HepG2 (cell line): ENCODE results near the gene ENTPD2. TPM values are rescaled to one million over a fixed set of nuclear protein-coding genes. Genes with fewer than 3 reads are reported as not detected.

Source experiments
- ASH2L ChIP-seq: fragments of 300-600, 200-600 bp; sonication (generic); IDR thresholded peaks from 2 replicates; pipeline ENCODE4 v1.7.0; 2017; ENCODE audit warnings: low read depth, mild to moderate bottlenecking, moderate library complexity, mixed read lengths, low read length; ENCODE audit not compliant: insufficient read length
- CC2D1A ChIP-seq: sonication (generic); formaldehyde crosslinking; IDR thresholded peaks from 2 replicates; pipeline ENCODE4 v1.8.1; 2023; ENCODE audit warnings: mild to moderate bottlenecking, missing genetic modification reagents
- HNF4G ChIP-seq, 2 experiments: sonication (generic) in 1 of 2; formaldehyde crosslinking in 1 of 2; IDR thresholded peaks; 2 replicates each; pipeline versions ENCODE4 v1.4.0 to v1.6.1; 2011 to 2020; ENCODE audit warnings: borderline replicate concordance in 2 of 2, low read depth in 2 of 2, mild to moderate bottlenecking in 2 of 2, low read length in 1 of 2, missing genetic modification reagents in 1 of 2, moderate library complexity in 1 of 2
- PRPF4 ChIP-seq: fragments of 200-400 bp; formaldehyde crosslinking; IDR thresholded peaks from 2 replicates; pipeline ENCODE4 v1.6.1; 2016; ENCODE audit warnings: low read length, low read depth; ENCODE audit not compliant: poor library complexity, severe bottlenecking
- ZBTB1 ChIP-seq: sonication (generic); formaldehyde crosslinking; IDR thresholded peaks from 2 replicates; pipeline ENCODE4 v1.4.0; 2020; ENCODE audit warnings: missing genetic modification reagents, borderline replicate concordance
- ZFX ChIP-seq: sonication (generic); formaldehyde crosslinking; IDR thresholded peaks from 2 replicates; pipeline ENCODE4 v1.4.0; 2020; ENCODE audit warnings: mild to moderate bottlenecking, low read depth, missing genetic modification reagents, moderate library complexity
- ZNF484 ChIP-seq: sonication (generic); formaldehyde crosslinking; IDR thresholded peaks from 2 replicates; pipeline ENCODE4 v1.5.1; 2020; ENCODE audit warnings: mild to moderate bottlenecking, low read depth, missing genetic modification reagents, borderline replicate concordance
- ZNF891 ChIP-seq: sonication (generic); formaldehyde crosslinking; IDR thresholded peaks from 2 replicates; pipeline ENCODE4 v1.5.0; 2020; ENCODE audit warnings: mild to moderate bottlenecking, missing genetic modification reagents
- polyA plus RNA-seq, 8 experiments: library from polyadenylated mRNA; depleted of rRNA in 3 of 8; stranded (reverse) in 7 of 8; unstranded in 1 of 8; fragments of >200 nt; fragmentation: Illumina TruSeq in 4 of 8; extraction: Trizol in 4 of 8; gene quantifications; 2 replicates each; pipeline versions ENCODE4 v1.2.1 to v1.2.3, GENCODE V29; 2011 to 2016; ENCODE audit warnings: low read depth in 4 of 8, missing spikeins in 1 of 8, mixed read lengths in 1 of 8; ENCODE audit not compliant: insufficient read depth in 1 of 8
- total RNA-seq, 5 experiments: library from RNA; depleted of rRNA; stranded (reverse); fragments of >200 nt; fragmentation: Illumina TruSeq; extraction: Trizol; gene quantifications; 2 replicates each; pipeline ENCODE4 v1.2.3, GENCODE V29; 2016; ENCODE audit warnings: low read depth in 1 of 5
- TF ChIP-seq, protein P1 (sequence below): sonication (generic); formaldehyde crosslinking; IDR thresholded peaks from 2 replicates; pipeline ENCODE4 v1.5.1; 2020; ENCODE audit warnings: mild to moderate bottlenecking, missing genetic modification reagents, moderate library complexity
- TF ChIP-seq, protein P2 (sequence below): sonication (generic); formaldehyde crosslinking; IDR thresholded peaks from 2 replicates; pipeline ENCODE4 v1.9.0; 2022; ENCODE audit warnings: missing genetic modification reagents, mild to moderate bottlenecking, borderline replicate concordance
- TF ChIP-seq, protein P3 (sequence below): sonication (generic); formaldehyde crosslinking; IDR thresholded peaks from 2 replicates; pipeline ENCODE4 v1.4.0; 2020; ENCODE audit warnings: mild to moderate bottlenecking, missing genetic modification reagents
- TF ChIP-seq, protein P4 (sequence below): sonication (generic); formaldehyde crosslinking; IDR thresholded peaks from 2 replicates; pipeline ENCODE4 v1.5.0; 2020; ENCODE audit warnings: missing genetic modification reagents
- TF ChIP-seq, protein P5 (sequence below): sonication (generic); formaldehyde crosslinking; IDR thresholded peaks from 2 replicates; pipeline ENCODE4 v1.4.0; 2020; ENCODE audit warnings: missing genetic modification reagents, borderline replicate concordance

The ENTPD2 gene
- total and polyA plus RNA-seq, 2 of the 13 experiments (the other 11 are each of a cell fraction or from before 2014, with no cell fraction given), result 0.95 to 3.2 TPM

DNA sequence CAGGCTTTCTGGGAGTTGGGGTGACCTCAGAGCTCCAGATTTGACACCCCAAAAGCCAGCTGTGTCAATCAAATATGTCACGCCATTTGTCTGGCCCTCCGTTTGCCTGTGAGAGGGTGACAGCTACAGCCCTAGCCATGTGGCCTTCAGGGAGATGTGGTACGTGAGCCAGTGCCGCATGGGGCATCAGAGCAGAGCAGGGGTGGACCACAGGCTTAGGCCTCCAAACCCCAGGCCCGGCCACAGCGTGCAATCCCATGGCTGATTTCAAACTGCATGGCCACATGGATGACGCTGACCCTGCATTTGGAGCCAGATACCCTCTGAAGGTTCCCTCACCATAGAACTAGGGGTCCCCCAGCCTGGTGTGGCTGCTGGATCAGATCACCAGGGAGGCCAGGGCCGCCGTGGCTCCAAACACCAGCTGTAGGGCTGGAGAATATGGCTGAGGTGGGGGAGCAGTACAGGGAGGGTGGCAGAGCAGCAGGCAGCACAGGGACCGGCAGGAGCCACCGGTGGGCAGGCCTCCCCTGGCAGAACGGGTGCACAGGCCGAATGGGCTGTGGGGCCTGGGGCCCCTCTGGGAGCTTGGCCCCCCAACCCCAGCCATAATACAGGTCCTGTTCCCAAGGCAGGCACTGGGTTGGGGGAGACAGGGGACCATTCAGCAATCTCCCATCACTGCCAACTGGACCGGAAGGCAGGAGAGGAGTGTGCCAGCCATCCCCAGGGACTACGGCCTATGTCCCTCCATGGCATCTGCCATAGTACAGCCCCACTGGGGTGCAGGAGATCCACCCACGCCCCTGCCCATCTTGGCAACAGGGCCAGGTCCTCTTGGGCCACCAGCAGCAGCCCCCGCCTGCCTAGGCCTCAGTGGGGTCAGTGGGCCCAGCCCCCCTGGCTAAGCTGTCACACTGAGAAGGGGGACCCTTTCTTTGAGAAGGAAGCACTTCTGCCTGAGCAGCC lies 15.0 kb upstream of the ENTPD2 start (continued):
- TF ChIP-seq, protein P1, sequence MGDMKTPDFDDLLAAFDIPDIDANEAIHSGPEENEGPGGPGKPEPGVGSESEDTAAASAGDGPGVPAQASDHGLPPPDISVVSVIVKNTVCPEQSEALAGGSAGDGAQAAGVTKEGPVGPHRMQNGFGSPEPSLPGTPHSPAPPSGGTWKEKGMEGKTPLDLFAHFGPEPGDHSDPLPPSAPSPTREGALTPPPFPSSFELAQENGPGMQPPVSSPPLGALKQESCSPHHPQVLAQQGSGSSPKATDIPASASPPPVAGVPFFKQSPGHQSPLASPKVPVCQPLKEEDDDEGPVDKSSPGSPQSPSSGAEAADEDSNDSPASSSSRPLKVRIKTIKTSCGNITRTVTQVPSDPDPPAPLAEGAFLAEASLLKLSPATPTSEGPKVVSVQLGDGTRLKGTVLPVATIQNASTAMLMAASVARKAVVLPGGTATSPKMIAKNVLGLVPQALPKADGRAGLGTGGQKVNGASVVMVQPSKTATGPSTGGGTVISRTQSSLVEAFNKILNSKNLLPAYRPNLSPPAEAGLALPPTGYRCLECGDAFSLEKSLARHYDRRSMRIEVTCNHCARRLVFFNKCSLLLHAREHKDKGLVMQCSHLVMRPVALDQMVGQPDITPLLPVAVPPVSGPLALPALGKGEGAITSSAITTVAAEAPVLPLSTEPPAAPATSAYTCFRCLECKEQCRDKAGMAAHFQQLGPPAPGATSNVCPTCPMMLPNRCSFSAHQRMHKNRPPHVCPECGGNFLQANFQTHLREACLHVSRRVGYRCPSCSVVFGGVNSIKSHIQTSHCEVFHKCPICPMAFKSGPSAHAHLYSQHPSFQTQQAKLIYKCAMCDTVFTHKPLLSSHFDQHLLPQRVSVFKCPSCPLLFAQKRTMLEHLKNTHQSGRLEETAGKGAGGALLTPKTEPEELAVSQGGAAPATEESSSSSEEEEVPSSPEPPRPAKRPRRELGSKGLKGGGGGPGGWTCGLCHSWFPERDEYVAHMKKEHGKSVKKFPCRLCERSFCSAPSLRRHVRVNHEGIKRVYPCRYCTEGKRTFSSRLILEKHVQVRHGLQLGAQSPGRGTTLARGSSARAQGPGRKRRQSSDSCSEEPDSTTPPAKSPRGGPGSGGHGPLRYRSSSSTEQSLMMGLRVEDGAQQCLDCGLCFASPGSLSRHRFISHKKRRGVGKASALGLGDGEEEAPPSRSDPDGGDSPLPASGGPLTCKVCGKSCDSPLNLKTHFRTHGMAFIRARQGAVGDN (CRISPR knock-in tag), result peak; percentile 79
- TF ChIP-seq HNF4G (IDR thresholded peaks at IDR 0.05; ENCODE audit: borderline replicate concordance, low read depth, low read length), result no peak
- no peak for TF ChIP-seq HNF4G (CRISPR knock-in tag; IDR thresholded peaks at IDR 0.05; ENCODE audit: borderline replicate concordance, low read depth)
- TF ChIP-seq, protein P2, sequence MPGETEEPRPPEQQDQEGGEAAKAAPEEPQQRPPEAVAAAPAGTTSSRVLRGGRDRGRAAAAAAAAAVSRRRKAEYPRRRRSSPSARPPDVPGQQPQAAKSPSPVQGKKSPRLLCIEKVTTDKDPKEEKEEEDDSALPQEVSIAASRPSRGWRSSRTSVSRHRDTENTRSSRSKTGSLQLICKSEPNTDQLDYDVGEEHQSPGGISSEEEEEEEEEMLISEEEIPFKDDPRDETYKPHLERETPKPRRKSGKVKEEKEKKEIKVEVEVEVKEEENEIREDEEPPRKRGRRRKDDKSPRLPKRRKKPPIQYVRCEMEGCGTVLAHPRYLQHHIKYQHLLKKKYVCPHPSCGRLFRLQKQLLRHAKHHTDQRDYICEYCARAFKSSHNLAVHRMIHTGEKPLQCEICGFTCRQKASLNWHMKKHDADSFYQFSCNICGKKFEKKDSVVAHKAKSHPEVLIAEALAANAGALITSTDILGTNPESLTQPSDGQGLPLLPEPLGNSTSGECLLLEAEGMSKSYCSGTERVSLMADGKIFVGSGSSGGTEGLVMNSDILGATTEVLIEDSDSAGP (CRISPR knock-in tag), result 0 out of 2 replicates have a peak, but pooled peaks have one; percentile 28
- no peak for TF ChIP-seq ZNF891
- TF ChIP-seq ZBTB1, result no peak
- TF ChIP-seq, protein P3, sequence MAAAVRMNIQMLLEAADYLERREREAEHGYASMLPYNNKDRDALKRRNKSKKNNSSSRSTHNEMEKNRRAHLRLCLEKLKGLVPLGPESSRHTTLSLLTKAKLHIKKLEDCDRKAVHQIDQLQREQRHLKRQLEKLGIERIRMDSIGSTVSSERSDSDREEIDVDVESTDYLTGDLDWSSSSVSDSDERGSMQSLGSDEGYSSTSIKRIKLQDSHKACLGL, result peak; percentile 35; the same call in 1 of the 2 replicates
- TF ChIP-seq ZFX (CRISPR knock-in tag), result peak; percentile 13
- TF ChIP-seq ZNF484 (CRISPR knock-in tag), result no peak
- no peak for TF ChIP-seq ASH2L
- no peak for TF ChIP-seq PRPF4
- TF ChIP-seq CC2D1A (CRISPR knock-in tag), result no peak
- TF ChIP-seq, protein P4, sequence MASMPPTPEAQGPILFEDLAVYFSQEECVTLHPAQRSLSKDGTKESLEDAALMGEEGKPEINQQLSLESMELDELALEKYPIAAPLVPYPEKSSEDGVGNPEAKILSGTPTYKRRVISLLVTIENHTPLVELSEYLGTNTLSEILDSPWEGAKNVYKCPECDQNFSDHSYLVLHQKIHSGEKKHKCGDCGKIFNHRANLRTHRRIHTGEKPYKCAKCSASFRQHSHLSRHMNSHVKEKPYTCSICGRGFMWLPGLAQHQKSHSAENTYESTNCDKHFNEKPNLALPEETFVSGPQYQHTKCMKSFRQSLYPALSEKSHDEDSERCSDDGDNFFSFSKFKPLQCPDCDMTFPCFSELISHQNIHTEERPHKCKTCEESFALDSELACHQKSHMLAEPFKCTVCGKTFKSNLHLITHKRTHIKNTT (CRISPR knock-in tag), result no peak
- TF ChIP-seq, protein P5, sequence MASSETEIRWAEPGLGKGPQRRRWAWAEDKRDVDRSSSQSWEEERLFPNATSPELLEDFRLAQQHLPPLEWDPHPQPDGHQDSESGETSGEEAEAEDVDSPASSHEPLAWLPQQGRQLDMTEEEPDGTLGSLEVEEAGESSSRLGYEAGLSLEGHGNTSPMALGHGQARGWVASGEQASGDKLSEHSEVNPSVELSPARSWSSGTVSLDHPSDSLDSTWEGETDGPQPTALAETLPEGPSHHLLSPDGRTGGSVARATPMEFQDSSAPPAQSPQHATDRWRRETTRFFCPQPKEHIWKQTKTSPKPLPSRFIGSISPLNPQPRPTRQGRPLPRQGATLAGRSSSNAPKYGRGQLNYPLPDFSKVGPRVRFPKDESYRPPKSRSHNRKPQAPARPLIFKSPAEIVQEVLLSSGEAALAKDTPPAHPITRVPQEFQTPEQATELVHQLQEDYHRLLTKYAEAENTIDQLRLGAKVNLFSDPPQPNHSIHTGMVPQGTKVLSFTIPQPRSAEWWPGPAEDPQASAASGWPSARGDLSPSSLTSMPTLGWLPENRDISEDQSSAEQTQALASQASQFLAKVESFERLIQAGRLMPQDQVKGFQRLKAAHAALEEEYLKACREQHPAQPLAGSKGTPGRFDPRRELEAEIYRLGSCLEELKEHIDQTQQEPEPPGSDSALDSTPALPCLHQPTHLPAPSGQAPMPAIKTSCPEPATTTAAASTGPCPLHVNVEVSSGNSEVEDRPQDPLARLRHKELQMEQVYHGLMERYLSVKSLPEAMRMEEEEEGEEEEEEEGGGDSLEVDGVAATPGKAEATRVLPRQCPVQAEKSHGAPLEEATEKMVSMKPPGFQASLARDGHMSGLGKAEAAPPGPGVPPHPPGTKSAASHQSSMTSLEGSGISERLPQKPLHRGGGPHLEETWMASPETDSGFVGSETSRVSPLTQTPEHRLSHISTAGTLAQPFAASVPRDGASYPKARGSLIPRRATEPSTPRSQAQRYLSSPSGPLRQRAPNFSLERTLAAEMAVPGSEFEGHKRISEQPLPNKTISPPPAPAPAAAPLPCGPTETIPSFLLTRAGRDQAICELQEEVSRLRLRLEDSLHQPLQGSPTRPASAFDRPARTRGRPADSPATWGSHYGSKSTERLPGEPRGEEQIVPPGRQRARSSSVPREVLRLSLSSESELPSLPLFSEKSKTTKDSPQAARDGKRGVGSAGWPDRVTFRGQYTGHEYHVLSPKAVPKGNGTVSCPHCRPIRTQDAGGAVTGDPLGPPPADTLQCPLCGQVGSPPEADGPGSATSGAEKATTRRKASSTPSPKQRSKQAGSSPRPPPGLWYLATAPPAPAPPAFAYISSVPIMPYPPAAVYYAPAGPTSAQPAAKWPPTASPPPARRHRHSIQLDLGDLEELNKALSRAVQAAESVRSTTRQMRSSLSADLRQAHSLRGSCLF (CRISPR knock-in tag), result no peak
